Measurements from ENCODE around the gene CTSE.
A peak's percentile ranks its signal among the peaks of the same experiment; 100 is the strongest.

CTSE gene

DNA sequence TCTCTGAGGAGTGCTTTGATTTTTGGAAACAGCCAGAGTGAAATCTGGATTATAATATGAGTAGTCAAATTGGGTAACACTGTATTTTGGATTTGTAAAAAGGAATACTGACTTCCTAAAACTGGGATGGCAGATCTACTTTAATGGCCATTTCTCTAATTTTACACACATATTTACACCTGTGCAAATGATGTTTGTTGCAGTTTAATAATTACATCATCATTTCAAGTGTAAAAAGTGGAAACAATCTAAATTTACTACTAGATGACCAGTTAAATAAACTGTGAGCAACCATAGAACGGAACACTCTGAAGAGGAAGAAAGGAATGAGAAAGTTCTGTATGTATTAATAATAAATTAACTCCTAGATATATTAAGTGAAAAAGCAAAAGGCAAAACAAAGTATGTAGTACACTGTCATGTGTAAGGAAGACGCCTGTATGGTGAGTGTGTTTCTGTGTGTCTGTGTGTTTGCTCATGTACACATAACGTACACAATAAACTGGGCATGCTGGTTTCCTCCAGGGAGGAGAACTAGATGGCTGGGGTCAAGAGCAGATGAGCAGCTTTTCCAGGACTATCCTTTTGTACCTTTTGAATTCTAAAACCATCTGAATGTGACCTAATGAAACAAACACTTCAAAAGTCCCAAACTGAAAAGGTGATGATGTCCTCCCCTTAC, 26.4 kb upstream of the CTSE start:
- no peak for DNase-seq (ENCODE audit: low spot score)

DNA sequence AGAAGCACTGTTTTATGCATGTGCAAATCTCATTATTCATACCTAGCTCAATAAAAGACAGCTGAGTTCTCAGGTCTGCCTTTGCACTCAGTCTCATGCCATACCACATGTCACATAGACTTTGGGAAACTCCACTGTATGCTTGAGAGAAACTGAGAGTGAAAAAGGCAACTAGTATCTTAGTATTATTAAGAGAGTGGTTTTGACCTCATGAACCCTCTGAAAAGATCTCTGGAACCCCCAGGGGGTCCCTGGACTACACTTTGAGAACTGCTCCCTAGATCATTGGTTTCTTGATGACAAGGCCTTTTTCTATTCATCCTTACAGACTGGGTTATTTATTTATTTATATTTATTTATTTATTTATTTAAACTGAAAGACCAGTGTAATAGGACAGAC, 25.6 kb upstream of the CTSE start:
- DNase-seq (ENCODE audit: low spot score): no peak

DNA sequence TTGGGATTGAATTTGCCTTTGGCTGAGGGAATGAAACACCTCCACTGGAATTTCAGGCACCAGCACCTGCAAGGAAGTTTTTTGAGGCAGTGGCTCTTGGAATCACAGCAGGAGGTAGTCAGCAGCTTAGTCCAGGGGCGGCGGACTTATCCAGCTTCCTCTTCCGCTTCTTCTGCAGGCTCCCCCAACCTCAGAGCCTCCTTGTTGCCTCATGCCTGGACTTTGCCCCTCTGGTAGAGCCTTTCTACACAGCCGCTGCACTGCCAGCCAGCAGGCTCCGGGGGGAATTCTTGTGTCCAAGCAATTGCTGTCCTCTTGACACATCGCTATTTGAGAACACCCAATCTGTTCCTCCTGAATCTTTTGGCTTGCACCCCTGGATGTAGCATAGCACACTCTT, 24.9 kb upstream of the CTSE start:
- no peak for DNase-seq (ENCODE audit: low spot score)

DNA sequence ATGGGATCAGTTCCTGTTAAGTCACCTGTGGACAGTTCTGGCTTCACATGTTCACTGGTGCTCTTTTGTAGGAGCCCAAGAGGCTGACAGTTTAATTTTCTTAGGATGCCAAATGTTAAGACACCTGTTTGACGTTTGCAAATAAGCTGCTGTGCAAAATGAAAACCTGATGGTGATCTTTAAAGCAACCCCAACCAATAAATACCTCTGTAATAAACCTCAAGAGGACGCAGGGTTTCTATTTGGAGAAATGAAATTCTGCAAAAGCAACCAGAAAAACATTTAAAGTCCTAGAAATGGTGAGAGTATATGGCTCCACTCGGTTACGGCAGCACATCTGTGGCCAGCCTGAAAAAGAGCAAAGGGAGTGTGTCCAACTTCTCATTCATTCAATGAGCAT, 23.6 kb upstream of the CTSE start:
- DNase-seq (ENCODE audit: low spot score): no peak

DNA sequence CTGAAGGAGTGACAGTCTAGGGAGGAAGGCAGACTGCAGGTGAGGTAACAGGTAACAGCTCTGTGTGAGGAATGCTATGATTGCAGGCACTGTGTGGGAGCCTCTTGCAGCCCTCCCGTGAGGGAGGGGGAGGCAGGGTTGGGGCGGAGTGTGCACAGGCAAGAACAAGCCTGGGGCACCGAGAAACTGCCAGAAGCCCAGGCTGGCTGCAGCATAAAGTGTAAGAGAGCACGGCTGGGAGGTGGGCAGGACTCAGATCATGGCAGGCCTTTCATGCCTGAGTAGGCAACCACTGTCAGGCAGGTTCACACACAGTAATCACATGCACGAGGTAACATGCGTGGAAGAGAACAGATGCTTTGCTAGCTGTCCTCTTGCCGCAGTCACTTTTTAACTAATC, 17.9 kb upstream of the CTSE start:
- DNase-seq (ENCODE audit: low spot score): no peak

DNA sequence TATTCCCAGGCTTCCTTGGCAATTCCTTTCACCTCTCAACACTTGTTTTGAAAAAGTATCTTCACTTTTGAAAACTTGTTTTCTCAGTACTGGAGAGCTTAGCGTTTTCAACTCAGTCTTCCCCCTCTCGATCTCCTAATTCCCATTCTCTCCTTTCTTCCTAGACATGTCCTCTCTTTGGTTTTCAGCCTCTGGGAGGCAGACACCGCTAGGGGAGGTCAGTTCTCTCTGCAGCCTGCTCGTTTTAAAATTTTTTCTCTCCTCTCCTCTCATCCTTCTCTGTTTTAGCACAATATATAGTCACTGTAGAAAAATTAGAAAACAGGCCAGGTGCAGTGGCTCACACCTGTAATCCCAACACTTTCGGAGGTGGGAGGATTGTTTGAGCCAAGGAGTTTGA, 16.6 kb upstream of the CTSE start:
- DNase-seq (ENCODE audit: low spot score): no peak

DNA sequence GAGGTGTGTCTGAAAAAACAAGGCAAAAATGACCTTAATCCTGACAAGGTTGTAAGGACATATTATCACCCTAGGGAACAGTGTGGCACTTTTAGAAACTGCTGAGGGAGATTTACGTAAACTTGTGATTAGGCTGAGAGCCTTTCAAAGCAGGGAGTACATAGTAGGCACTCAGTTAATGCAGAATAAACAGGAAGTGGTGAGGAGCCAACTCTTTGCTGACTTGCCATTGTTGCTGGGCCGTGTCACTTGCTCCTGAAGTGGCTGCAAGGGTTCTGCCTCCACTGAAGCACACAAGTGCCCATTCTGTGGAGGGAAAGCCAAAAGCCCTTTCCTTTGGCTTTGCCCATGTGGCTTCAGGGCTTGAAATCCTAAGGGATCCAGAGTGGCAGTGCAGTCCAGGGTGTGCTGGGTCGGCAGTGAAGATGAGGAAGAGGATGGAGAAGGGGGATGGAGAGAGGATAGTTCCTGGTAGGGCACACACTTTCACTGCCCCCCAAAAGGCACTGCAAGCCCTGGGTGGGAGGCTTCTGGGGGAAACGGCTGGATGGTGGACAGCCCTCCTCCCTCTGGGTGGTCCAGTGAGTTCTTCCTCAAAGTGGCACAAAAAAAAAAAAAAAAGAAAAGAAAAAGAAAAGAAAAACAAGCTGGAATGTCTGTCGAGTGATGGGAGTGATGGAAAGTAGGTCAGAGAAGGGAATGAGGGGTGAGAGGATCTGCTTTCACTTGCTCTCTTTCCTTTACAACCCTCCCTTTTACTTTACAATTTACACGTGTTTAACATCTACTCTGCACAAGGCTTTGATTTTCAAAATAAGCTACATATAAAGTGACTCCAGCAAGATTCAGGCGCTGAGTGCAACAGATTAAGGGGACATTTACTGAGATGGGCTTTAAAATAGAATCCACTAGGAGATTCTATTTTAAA, 15.6 kb upstream of the CTSE start:
- DNase-seq (ENCODE audit: low spot score): no peak

DNA sequence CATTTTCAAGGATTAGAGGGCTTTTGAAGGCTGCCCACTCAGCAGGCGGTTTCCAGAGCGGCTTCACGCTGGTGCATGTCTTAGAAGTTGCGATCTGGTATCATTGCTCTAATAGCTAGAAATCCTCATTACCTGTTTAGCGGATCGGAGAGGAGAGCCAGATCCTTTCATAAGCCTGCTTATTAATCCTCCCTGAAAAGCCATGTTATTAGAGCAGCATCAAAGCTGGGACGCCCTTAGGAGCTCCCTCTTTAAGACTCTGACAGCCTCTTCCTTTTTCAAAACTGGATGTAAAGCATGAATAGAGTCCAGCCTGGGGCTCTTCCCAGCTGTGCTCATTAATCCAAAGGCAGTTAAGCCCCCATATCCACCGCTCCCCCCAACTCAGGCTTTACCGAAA, 13.9 kb upstream of the CTSE start:
- no peak for DNase-seq (ENCODE audit: low spot score)

DNA sequence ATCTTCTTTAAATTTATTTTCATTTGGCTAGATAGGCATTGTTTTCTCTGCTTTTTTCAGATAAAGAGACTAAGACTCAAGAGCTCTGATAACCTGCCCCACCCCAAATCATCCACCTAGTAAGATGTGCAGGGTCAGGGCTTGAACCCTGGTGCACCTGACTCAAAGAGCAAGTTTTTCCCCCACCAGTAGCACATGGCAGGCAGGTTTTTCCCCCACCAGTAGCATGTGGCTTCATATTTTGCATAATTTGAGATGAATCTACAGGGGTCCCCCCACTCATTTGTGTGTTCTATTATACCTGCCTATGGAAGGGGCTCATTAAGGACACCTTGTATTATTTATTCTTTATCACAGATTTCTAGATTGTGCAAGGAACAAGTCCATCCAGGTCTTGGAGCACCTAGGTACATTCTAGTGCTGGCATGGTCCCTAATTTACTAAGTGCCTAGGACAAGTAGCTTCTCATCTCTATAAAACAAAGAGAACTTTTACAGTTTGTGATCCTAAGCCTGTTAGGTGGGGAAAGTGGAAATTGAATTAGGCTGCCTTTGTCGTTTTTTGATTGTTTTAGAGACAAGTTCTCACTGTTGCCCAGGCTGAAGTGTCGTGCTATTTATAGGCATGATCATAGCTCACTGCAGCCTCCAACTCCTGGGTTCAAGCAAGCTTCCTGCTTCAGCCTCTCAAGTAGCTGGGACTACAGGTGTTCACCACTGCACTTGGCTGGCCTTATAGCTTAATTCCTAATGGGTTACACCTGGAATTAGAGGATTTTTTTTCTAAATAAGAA, 13.2 kb upstream of the CTSE start:
- DNase-seq (ENCODE audit: low spot score): no peak

DNA sequence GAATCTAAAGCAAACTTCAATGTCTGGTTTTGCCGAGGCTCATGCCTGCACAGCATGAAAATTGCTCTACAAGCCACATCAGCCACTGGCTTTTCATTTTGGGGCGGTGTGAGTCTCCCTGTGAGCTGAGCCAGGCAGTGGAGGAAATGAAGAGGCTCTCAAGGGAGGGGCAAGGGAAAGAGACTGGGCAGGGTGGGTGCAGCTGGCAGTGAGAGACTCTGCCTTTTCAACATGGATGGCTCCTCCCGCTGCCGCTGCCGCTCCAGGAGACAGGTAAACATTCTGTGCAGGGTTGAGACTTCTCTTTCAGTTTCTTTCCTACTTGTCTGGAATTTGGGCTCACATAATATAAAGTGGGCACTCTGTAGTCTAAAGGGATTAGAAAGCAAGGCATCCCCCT, 11.3 kb upstream of the CTSE start:
- no peak for DNase-seq (ENCODE audit: low spot score)

DNA sequence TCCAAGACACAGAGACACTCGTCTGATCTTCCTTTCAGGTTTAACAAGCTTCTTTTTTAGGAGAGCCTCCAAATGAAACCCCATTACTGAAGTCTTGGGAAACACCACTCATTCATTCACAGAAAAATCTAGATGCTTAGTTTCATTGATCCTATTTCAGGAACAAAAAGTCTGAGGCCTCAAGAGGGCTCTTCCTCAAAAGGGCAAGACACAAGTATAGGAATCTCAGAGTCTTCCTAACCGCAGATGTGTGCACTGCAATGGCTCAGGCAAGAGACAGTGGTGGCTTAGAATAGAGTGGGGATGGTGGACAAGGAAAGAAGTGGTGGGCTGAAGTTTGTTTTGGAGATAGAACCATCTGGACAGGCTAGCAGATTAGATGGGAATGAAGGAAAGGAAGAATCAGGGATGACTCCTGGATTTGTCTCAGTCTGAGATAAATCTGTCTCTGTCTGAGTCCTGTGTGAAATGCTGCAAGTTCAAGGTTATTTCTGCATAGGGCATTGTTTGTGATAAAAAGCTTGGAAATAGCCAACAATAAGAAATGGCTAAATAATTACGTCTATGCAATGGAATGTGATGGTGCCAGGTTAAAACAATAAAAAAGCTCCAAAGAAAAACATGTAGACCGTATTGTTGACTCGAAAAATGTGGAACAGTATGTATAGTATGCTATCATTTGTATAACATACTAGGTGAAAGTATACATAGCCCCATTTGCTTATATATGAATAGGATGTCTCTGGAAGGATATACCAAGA, 8.9 kb upstream of the CTSE start:
- DNase-seq (ENCODE audit: low spot score): no peak

DNA sequence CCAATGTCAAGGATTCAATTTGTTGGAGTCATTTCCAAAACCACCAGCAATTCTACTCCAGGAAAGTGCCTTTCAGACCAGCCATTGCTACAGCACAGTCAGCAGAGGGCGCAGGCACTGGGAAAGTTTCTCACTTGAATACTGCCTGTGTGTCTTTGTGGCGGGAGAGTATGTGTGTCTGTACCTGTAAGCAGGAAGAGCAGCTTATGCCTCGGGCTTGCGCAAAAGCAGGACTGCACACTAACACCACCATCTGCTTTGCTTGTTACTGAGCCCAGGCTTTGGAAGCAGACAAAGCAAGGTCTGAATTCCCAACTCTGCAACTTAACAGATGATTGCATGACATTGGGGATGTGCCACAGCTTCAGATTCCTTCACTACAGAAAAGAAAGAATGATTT, 7.0 kb upstream of the CTSE start:
- DNase-seq (ENCODE audit: low spot score): peak; percentile 54

DNA sequence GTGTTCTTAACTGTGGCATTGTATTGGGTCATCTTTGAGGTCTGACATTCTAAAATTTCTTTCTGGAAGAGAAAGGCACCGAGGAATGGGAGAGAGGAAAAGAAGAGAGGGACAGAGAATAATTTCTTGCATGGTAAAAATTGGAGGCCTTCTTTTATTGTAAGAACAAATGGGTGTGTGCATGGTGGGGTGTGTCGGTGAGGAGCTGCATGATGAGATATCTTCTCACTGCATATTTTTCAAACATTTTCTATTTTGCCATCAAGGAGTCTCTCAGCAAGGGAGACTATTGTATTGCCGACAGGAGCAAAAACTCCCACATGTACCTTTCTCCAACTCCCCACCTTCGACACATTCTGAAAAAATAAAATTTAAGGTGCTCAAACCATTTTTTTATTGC, 6.5 kb upstream of the CTSE start:
- DNase-seq (ENCODE audit: low spot score): no peak

DNA sequence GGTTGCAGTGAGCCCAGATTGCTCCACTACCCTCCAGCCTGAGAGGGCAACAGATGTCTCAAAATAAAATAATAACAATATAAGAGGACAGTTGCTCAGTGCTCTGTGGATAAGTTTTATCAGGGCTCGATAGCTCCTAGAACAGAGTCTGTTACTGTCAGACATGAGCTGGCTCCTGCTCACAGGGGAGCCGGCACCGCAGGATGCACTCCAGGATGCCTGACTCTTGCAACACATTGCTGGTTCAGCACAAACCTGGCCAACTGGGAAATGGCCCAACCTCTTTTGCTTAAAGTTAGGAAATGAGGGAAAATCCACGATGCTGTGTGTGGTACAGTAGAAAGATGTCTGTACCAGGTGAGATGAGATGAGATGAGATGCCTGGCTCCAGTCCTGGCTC, 5.8 kb upstream of the CTSE start:
- no peak for DNase-seq (ENCODE audit: low spot score)

DNA sequence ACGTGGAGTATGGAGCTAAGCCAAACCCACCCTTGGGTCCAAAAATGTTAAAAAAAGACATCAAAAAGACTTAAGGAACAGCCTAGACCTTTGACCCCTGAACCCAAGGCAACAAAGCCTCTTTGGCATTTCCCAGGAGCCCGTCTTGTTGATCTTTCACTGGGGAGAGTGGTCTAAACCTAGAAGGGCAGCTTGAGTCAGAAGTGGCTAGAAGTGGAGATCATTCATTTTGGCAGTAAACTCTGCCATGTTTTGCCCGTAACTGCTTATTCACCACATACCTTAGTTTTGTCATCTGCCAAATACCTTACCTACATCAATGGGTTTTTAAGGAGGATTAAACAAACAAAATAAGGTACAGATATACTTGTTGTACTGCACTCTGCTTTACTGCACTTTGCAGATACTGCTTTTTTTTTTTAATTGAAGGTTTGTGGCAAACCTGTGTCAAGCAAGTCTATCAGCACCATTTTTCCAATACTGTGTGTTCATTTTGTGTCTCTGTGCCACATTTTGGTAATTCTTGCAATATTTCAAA, 1.7 kb upstream of the CTSE start:
- DNase-seq (ENCODE audit: low spot score): no peak

DNA sequence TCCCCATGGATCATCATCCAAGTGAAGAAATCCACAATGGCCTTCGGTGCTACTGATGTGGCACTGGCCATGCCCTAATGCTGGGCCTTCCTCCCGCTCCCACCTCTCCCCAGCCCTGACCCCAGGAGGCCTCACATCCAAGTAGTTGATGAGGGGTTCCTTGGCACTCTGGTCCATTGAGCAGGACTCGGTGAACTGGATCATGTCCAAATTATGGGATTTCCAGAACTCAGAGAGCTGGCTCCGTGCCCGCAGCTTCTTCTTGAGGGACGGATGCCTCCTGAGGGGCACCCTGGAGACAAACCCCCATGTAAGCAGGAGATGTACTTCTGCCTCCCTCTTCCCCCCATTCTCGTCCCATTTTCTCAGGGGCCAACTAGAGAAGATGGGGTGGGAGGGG, 929 bp downstream of the CTSE start:
- DNase-seq (ENCODE audit: low spot score): no peak

DNA sequence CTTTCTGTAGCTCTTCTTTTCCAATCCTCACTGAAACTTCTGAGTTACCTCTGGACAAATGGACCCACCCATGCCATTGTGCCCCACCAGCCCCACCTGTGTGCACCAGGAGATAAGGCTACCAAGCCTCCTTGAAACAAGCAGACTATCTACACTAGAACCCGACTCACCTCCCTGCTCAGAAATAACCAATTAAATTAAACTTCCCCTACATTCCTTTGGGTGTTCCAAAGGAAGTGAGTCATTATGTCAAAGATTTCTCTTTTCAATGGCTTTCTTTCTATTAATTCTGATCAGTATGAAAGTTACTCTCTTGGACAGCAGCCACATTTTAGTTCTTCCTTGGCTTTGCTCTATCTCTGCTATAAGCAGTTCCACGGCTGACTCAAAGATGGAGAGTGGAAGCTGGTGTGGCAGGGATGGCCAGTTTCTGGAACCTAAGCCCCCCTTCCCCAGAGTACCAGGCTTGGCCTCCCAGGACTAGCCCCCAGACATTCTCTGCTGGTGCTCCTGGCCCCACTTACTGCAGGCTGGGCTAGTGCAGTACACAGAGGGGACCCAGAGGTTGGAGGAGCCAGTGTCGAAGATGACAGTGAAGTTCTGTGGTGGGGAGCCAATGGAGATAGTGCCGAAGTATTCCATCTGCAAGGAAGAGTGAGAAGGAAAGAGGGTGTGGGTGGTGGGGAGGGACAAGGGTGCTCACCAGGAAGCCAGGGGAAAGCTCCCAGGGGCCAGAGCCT, 1.9 kb downstream of the CTSE start:
- no peak for DNase-seq (ENCODE audit: low spot score)

DNA sequence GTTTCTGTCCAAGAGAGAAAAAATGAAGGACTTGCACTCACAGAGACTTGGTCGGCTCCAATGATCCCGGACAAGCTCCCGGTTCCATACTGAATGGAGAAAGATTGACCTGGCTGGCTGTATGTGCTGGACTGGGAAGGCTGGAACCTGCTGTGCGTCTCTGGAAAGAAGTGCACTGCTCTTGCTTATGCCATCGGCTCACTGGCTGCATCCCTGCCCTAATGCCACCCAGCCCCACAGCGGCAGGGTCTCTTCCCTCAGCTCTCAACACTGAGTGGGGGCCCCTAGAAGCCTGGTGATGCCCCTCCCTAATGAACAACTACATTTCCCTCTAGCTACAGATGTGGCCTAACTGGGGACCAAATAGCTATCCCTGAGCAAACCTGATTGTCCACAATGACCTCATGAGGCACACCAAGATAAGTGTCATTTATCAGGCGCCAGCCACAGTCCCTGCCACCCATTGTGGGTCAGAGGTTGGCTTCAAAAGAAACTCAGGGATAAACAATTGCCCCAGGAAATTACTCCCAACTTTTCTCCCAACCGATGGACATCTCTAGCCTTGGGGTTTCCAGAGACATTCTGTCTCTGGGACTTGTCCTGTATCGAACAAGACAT, 2.6 kb downstream of the CTSE start:
- DNase-seq (ENCODE audit: low spot score): no peak

DNA sequence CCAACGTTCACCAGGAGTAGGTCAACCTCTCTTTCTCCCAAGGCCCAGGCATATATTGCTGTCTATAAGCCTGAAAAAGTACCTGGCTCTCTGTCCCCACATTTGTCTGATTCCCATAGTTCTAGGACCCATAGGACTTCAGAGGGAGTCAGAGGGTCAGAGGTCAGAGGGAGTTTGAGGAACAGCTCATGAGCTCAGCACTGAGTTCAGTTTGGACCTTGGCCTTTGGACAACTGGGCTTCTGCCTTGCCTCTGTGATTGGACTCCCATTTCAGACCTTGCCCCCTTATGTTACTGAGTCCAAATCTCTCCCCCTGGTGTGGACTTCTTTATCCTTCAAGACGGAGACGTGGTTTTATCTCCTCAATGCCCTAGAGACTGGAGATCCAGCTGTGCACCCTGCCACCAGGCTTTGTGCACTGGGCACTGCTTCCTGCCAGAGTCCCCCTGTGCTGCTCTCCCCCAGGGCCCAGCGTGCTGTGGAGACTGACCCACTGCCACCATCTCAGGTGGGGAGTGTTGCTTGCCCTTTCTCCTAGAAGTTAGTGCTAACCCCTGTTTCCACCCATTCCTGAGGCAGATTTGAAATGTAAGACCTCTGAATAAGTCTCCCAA, 3.2 kb downstream of the CTSE start:
- DNase-seq (ENCODE audit: low spot score): no peak

DNA sequence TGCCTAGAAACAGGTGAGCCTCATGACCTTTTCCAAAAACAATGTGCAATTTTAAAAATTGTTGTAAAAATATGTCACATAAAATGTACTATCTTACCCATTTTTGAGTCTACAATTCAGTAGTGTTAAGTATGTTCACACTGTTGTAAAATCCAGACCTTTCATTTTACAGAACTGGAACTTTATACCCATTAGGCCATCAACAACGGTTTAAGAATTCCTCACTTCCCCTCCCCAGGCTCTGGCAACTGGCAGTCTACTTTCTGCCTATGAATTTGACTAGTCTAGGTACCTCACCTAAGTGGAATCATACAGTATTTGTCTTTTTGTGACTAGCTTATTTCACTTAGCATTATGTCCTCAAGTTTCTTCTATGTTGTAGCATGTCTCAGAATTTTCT, 8.6 kb downstream of the CTSE start:
- no peak for DNase-seq (ENCODE audit: low spot score)

All from CD4-positive, alpha-beta T cell treated with Interleukin-15 for 4 hours (primary cell).